K562 (cell line): ENCODE data around the gene RACK1. TPM values are rescaled to one million over a fixed set of nuclear protein-coding genes. Genes with fewer than 3 reads are reported as not detected.

Experiments used
- ARID3B ChIP-seq: fragments of 250-450 bp; sonication (Bioruptor Pico); IDR thresholded peaks from 2 replicates; pipeline ENCODE4 v1.4.0; 2020; ENCODE audit warnings: borderline replicate concordance
- CREB3 ChIP-seq: fragments of 450-650 bp; conservative IDR thresholded peaks from 2 replicates; pipeline ENCODE4 v1.6.1; 2016; ENCODE audit warnings: missing genetic modification characterization, low read depth, mild to moderate bottlenecking, missing compliant biosample characterization, moderate library complexity
- DNMT1 ChIP-seq: fragments of 450-650 bp; IDR thresholded peaks from 2 replicates; pipeline ENCODE4 v1.6.1; 2016; ENCODE audit warnings: antibody characterized with exemption, mild to moderate bottlenecking
- KLF10 ChIP-seq: fragments of 250-450 bp; sonication (Bioruptor Pico); IDR thresholded peaks from 2 replicates; pipeline ENCODE4 v1.6.1; 2021; ENCODE audit warnings: matching md5 sums
- LARP7 ChIP-seq: fragments of 450-650 bp; IDR thresholded peaks from 2 replicates; pipeline ENCODE4 v1.6.1; 2016
- MLLT1 ChIP-seq, 2 experiments: fragments of 450-650 bp; IDR thresholded peaks; 2 replicates each; pipeline ENCODE4 v1.6.1; 2016
- POLR3G ChIP-seq: IDR thresholded peaks from 2 replicates; pipeline ENCODE4 v1.6.1; 2011; ENCODE audit not compliant: insufficient read length, insufficient replicate concordance; ENCODE audit errors: extremely low read depth
- RREB1 ChIP-seq: fragments of 250-450 bp; sonication (Bioruptor Pico); IDR thresholded peaks from 2 replicates; pipeline ENCODE4 v1.4.0; 2020
- SAP30 ChIP-seq: fragments of 200-600 bp; sonication (generic); IDR thresholded peaks from 2 replicates; pipeline ENCODE4 v1.6.1; 2012; ENCODE audit warnings: borderline replicate concordance, low read depth, mild to moderate bottlenecking, moderate library complexity, low read length, control low read depth, inconsistent platforms; ENCODE audit not compliant: insufficient read depth, poor library complexity, severe bottlenecking
- TAF1 ChIP-seq: IDR thresholded peaks from 2 replicates; pipeline ENCODE4 v1.6.1; 2011; ENCODE audit warnings: mild to moderate bottlenecking, low read length, moderate library complexity; ENCODE audit not compliant: insufficient read depth, control insufficient read depth, severe bottlenecking; ENCODE audit errors: extremely low read depth
- TSHZ1 ChIP-seq: fragments of 250-450 bp; sonication (Bioruptor Pico); IDR thresholded peaks from 2 replicates; pipeline ENCODE4 v1.4.0; 2020; ENCODE audit warnings: mild to moderate bottlenecking, moderate library complexity
- ZNF274 ChIP-seq: IDR thresholded peaks from 2 replicates; pipeline ENCODE4 v1.6.1; 2011; ENCODE audit warnings: low read depth, mild to moderate bottlenecking, low read length, moderate library complexity, borderline replicate concordance
- polyA plus RNA-seq, 8 experiments: library from polyadenylated mRNA; depleted of rRNA in 4 of 8; stranded (reverse) in 5 of 8; unstranded in 3 of 8; fragments of >200 nt; fragmentation: Nextera tagmentation in 2 of 8; fragmentation: Illumina TruSeq in 1 of 8; extraction: Ambion mirVana in 2 of 8; extraction: Trizol in 1 of 8; gene quantifications; 2 replicates each; pipeline versions ENCODE4 v1.2.1 to v1.2.3, GENCODE V29; 2011 to 2014; ENCODE audit warnings: inconsistent platforms in 1 of 8, missing spikeins in 1 of 8
- total RNA-seq, 7 experiments: library from RNA; depleted of rRNA in 6 of 7; stranded (reverse); fragments of >200 nt in 6 of 7; fragmentation: Illumina TruSeq in 2 of 7; extraction: Trizol in 2 of 7; gene quantifications; 2 replicates each; pipeline versions ENCODE4 v1.2.1 to v1.2.3, GENCODE V29; 2011 to 2021; ENCODE audit warnings: low replicate concordance in 1 of 7

The RACK1 gene
- total and polyA plus RNA-seq, 9 of the 15 experiments (the other 6 are each of a cell fraction or from before 2014, with no cell fraction given) = 2,303 to 5,311 (median 3,833) TPM

GRCh38 chr5:181190711-181191525 is 52.8 kb downstream of the RACK1 start (continued):
- TF ChIP-seq SAP30 (peak; percentile 58), TSHZ1 (CRISPR knock-in tag) (0 out of 2 replicates have a peak, but pooled peaks have one; percentile 45), ARID3B (CRISPR knock-in tag) (no peak), KLF10 (no peak), LARP7 (no peak), DNMT1 (no peak), RREB1 (no peak), ZNF274 (no peak), MLLT1 (IDR thresholded peaks at IDR 0.05) (peak in 1 of 2 experiments; percentile 70; a peak in 1 of 4 replicates), POLR3G (no peak), CREB3 (tag) (no peak), TAF1 (peak; percentile 53)
